ENCODE measurements around the gene HSPA12B. TPM values are rescaled to one million over a fixed set of nuclear protein-coding genes. Genes with fewer than 3 reads are reported as not detected.
A peak's percentile ranks its signal among the peaks of the same experiment; 100 is the strongest.

HSPA12B gene
- polyA plus RNA-seq, 1 experiment, result 0.02 TPM

GRCh38 chr20:3784216-3784853, 51.9 kb downstream of the HSPA12B start:
- CTCF ChIA-PET, result interaction anchor here (0.8 to 12.0 kb wide), 7 partner anchors 16 to 107 kb away, joined by 3 to 248 read pairs (median 5); partner anchors contain the start of genes ADISSP and AP5S1
- DNase-seq (ENCODE audit: low read depth), result no peak
- POLR2A ChIA-PET, result no interaction called here
- no peak for TF ChIP-seq CTCF (IDR thresholded peaks at IDR 0.05; ENCODE audit: insufficient read depth, low read depth, low read length)
- Histone ChIP-seq H3K4me3 (ENCODE audit: low read depth, low read length) (no peak overlapping the region), H3K27me3 (ENCODE audit: control insufficient read depth, insufficient read depth, low read length) (no peaks in the 10 kb centered on the region), H3K36me3 (ENCODE audit: control insufficient read depth, insufficient read depth, low read length) (peaks cover 4% of the 10 kb centered on the region; the same call in 1 of the 2 replicates)

- ChIA-PET CTCF (interaction anchor here (0.8 to 12.0 kb wide), 9 partner anchors 17 to 108 kb away, joined by 3 to 248 read pairs (median 5); partner anchors contain the start of genes ADISSP and AP5S1), POLR2A (no interaction called here)
- Histone ChIP-seq H3K4me3 (ENCODE audit: low read depth, low read length) (peak overlapping the region; percentile 71), H3K27me3 (ENCODE audit: control insufficient read depth, insufficient read depth, low read length) (no peaks in the 10 kb centered on the region), H3K36me3 (ENCODE audit: control insufficient read depth, insufficient read depth, low read length) (peaks cover 4% of the 10 kb centered on the region; the same call in 1 of the 2 replicates)
- DNase-seq (ENCODE audit: low read depth), result no peak
- no peak for TF ChIP-seq CTCF (IDR thresholded peaks at IDR 0.05; ENCODE audit: insufficient read depth, low read depth, low read length)
Measured at GRCh38 chr20:3784863-3785239, 52.4 kb downstream of the HSPA12B start.

GRCh38 chr20:3785240-3786125, 53.0 kb downstream of the HSPA12B start:
- Histone ChIP-seq H3K4me3 (ENCODE audit: low read depth, low read length) (peak overlapping the region; percentile 71), H3K27me3 (ENCODE audit: control insufficient read depth, insufficient read depth, low read length) (no peaks in the 10 kb centered on the region), H3K36me3 (ENCODE audit: control insufficient read depth, insufficient read depth, low read length) (peaks cover 4% of the 10 kb centered on the region; the same call in 1 of the 2 replicates)
- TF ChIP-seq CTCF (IDR thresholded peaks at IDR 0.05; ENCODE audit: insufficient read depth, low read depth, low read length), result no peak
- ChIA-PET POLR2A (no interaction called here), CTCF (interaction anchor here (0.8 to 12.0 kb wide), 13 partner anchors 17 to 109 kb away, joined by 3 to 248 read pairs (median 5); partner anchors contain the start of genes ADISSP and AP5S1)
- DNase-seq (ENCODE audit: low read depth), result no peak

GRCh38 chr20:3786126-3786484, 53.6 kb downstream of the HSPA12B start:
- CTCF ChIA-PET, result interaction anchor here (0.6 to 12.0 kb wide), 21 partner anchors 9 to 299 kb away, joined by 3 to 248 read pairs (median 5); partner anchors contain the start of genes ADISSP, AP5S1 and CDC25B
- POLR2A ChIA-PET, result interaction anchor here (1.6 kb wide), 1 partner anchor 34 kb away, joined by 4 read pairs; the partner anchor contains the start of gene AP5S1
- TF ChIP-seq CTCF (IDR thresholded peaks at IDR 0.05; ENCODE audit: insufficient read depth, low read depth, low read length), result no peak
- H3K36me3 ChIP-seq (ENCODE audit: control insufficient read depth, insufficient read depth, low read length), result peaks cover 4% of the 10 kb centered on the region; the same call in 1 of the 2 replicates
- no peaks in the 10 kb centered on the region for H3K27me3 ChIP-seq (ENCODE audit: control insufficient read depth, insufficient read depth, low read length)
- H3K4me3 ChIP-seq (ENCODE audit: low read depth, low read length), result peak overlapping the region; percentile 71
- no peak for DNase-seq (ENCODE audit: low read depth)
